Endothelial cell (in vitro differentiated cells): Measurements from ENCODE around the gene CSTF1. TPM values are rescaled to one million over a fixed set of nuclear protein-coding genes. Genes with fewer than 3 reads are reported as not detected.
"Not testable (repeated sequence)": the region's sequence is repeated elsewhere in the genome, so short reads cannot be mapped to it uniquely, and the experiment has no call there.

Experiments
- DNase-seq: peaks from one replicate; pipeline ENCODE4 v3.0.0; 2021; ENCODE audit warnings: low spot score
- H3K27ac Mint-ChIP-seq: one replicate; pipeline ENCODE4 v1.8.0; 2021; ENCODE audit warnings: mixed read lengths, inconsistent platforms; ENCODE audit not compliant: unreplicated experiment
- H3K27me3 Mint-ChIP-seq: one replicate; pipeline ENCODE4 v1.8.0; 2021; ENCODE audit warnings: mild to moderate bottlenecking, moderate library complexity, mixed read lengths, inconsistent platforms; ENCODE audit not compliant: unreplicated experiment
- H3K36me3 Mint-ChIP-seq: one replicate; pipeline ENCODE4 v1.8.0; 2021; ENCODE audit warnings: mild to moderate bottlenecking, low read depth, mixed read lengths, inconsistent platforms; ENCODE audit not compliant: unreplicated experiment
- H3K4me1 Mint-ChIP-seq: one replicate; pipeline ENCODE4 v1.8.0; 2021; ENCODE audit warnings: mild to moderate bottlenecking, mixed read lengths, inconsistent platforms; ENCODE audit not compliant: unreplicated experiment
- H3K4me3 Mint-ChIP-seq: one replicate; pipeline ENCODE4 v1.8.0; 2021; ENCODE audit warnings: mild to moderate bottlenecking, mixed read lengths, inconsistent platforms; ENCODE audit not compliant: unreplicated experiment
- H3K9me3 Mint-ChIP-seq: one replicate; pipeline ENCODE4 v1.8.0; 2021; ENCODE audit warnings: mixed read lengths, inconsistent platforms; ENCODE audit not compliant: unreplicated experiment
- CTCF ChIP-seq: fragments of 200-600 bp; sonication (generic); IDR thresholded peaks from one replicate; pipeline ENCODE4 v1.5.0; 2021; ENCODE audit warnings: antibody characterized with exemption; ENCODE audit not compliant: unreplicated experiment
- total RNA-seq: library from RNA; stranded (reverse); fragmentation: NEBNext Ultra II Directional; extraction: Animal tissue kit (Norgen Biotek cat#: 25700); gene quantifications from one replicate; pipeline ENCODE4 v1.2.1, GENCODE V29; 2021; ENCODE audit not compliant: unreplicated experiment

Gene CSTF1
- total RNA-seq, 1 donor from 2014 or later = 42.0 TPM

DNA sequence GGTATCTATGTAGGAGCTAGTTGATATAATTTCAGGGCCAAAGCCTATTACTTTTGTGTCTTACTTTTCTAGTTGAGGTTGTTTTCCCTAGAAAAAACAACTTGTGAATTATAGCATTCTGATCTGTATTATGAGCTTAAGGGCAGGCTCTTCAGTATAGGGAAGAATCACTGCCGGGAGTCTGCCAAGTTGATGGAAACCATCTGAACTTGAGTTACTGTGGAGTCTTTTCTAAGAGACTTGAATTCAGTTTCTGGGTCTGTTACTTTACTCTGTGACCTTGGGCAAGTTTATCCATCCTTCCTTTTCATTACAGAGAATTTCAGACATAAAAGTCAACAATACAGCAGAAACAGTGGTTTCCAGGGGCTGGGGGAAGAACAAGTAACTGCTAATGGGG is 17.5 kb downstream of the CSTF1 start:
- H3K4me1 Mint-ChIP-seq = peaks cover 12% of the 10 kb centered on the region
- TF ChIP-seq CTCF = no peak
- peaks cover 2% of the 10 kb centered on the region for H3K36me3 Mint-ChIP-seq
- H3K4me3 Mint-ChIP-seq = no peak overlapping the region
- no peak overlapping the region for H3K27ac Mint-ChIP-seq
- no peaks in the 10 kb centered on the region for H3K27me3 Mint-ChIP-seq
- H3K9me3 Mint-ChIP-seq = no peaks in the 10 kb centered on the region
- no peak for DNase-seq

DNA sequence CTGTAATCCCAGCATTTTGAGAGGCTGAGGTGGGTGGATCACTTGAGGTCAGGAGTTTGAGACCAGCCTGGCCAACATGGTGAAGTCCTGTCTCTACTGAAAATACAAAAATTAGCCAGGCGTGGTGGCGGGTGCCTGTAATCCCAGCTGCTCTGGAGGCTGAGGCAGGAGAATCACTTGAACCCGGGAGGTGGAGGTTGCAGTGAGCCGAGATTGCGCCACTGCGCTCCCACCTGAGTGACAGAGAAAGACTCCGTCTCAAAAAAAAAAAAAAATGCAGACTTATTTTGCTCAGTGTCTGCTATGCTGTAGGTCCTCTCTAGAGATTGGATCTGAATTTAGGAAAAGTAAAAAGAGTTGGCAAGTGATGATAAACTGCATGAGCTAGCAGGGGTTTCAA is 18.8 kb downstream of the CSTF1 start:
- not testable (repeated sequence) for H3K9me3 Mint-ChIP-seq, H3K4me3 Mint-ChIP-seq, H3K27ac Mint-ChIP-seq, DNase-seq, H3K27me3 Mint-ChIP-seq, H3K36me3 Mint-ChIP-seq
- H3K4me1 Mint-ChIP-seq = peaks cover 12% of the 10 kb centered on the region

DNA sequence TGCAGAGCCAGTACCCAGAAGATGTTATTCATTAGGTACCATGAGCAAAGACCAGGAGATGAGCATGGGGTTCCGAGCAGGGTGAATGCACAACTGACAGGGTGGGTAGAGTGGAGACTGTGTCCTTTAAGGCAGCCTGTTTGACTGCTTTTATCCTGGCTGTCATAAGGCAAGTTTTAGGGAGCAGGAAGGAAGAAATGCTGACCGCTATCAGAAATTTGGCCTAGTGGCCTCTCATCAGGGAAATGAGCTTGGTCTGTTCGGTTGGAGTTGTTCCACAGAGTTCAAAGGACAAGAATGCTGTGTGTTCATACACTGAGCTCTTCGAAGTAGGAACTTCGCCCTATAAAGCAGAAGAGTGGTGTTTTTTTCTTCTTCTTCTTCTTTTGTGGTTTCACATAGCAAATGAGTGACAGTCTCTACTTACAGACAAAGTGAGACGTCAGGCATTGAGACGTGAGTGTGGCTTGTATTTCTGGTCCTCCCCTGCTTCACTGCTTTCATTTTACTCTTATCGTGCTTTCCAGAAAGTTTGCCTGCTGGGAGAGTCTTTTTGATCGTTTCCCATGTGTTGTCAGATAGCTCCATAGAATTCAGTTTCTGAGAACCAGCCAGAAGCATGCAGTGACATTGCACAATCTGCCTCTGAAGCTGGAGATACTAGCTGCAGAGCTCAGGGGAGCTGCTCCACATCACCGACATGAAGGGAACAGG is 19.5 kb downstream of the CSTF1 start, which contains the start of gene CASS4:
CASS4 (plus strand) TSS at position 502 of the 714 bp plus-strand sequence; CDS start at position 701, 199 bp downstream.
- TF ChIP-seq CTCF = no peak
- Mint-ChIP-seq H3K27me3 (peaks cover under 1% of the 10 kb centered on the region), H3K4me1 (peaks cover 12% of the 10 kb centered on the region), H3K36me3 (no peaks in the 10 kb centered on the region), H3K4me3 (no peak within 1 kb of the TSS), H3K27ac (no peak within 1 kb of the TSS), H3K9me3 (no peaks in the 10 kb centered on the region)
- DNase-seq = no peak

- TF ChIP-seq CTCF = no peak
- Mint-ChIP-seq H3K4me3 (no peak overlapping the region), H3K9me3 (no peaks in the 10 kb centered on the region), H3K36me3 (no peaks in the 10 kb centered on the region), H3K27me3 (peaks cover 4% of the 10 kb centered on the region), H3K27ac (no peak overlapping the region), H3K4me1 (peaks cover 15% of the 10 kb centered on the region)
- no peak for DNase-seq
These were observed 20.0 kb downstream of the CSTF1 start for GRCh38 chr20:56412473-56412790.

GRCh38 chr20:56412949-56413348 is 20.5 kb downstream of the CSTF1 start:
- Mint-ChIP-seq H3K36me3 (no peaks in the 10 kb centered on the region), H3K4me3 (no peak overlapping the region), H3K27ac (no peak overlapping the region), H3K27me3 (peaks cover 4% of the 10 kb centered on the region), H3K4me1 (peaks cover 20% of the 10 kb centered on the region), H3K9me3 (no peaks in the 10 kb centered on the region)
- no peak for DNase-seq
- no peak for TF ChIP-seq CTCF
